K562 (cell line): ENCODE results near the gene FAM149B1. TPM values are rescaled to one million over a fixed set of nuclear protein-coding genes. Genes with fewer than 3 reads are reported as not detected.

Source experiments
- ATAC-seq: fragments of 200-7000 bp; cut with Tn5 transposase; 3 replicates; pipeline ENCODE4 v1.9.1; 2020; ENCODE audit warnings: moderate library complexity
- BruUV-seq: library from RNA; stranded (reverse); fragments of 400-500 nt; replicated peaks from 2 replicates; lab custom pipeline; 2021; lab: Mats Ljungman, UMichigan
- CTCF ChIA-PET: fragments of 300-600 bp; formaldehyde crosslinking; extraction: SDS; loops from one replicate; lab custom pipeline; 2021; ENCODE audit warnings: low intra/inter-chr PET ratio; lab: Yijun Ruan, JAX
- POLR2A ChIA-PET: fragments of 300-600, 350-650 bp; sonication (Branson Sonifier 250); formaldehyde crosslinking; extraction: SDS; loops from one replicate; lab custom pipeline; 2021; ENCODE audit warnings: antibody characterized with exemption, inconsistent platforms; lab: Yijun Ruan, JAX
- DNase-seq, 4 experiments: peaks; one replicate each; pipeline versions ENCODE4 v3.0.0 to v3.0.0-alpha.2; 2011 to 2018; ENCODE audit warnings: low spot score in 3 of 4, mixed read lengths in 3 of 4; ENCODE audit errors: extremely low read depth in 1 of 4
- FAIRE-seq: peaks from 2 replicates; lab custom pipeline; 2011; peaks lifted over from hg19 to GRCh38; lab: Jason Lieb, UNC
- H2AFZ ChIP-seq: 2 replicates; pipeline ENCODE4 v1.6.0; 2011; ENCODE audit warnings: low read depth, low read length, control low read depth, inconsistent platforms
- H3K27ac ChIP-seq: fragments of 200-600 bp; 3 replicates; pipeline ENCODE4 v1.8.0; 2011; ENCODE audit warnings: low read depth, mild to moderate bottlenecking, control low read depth, inconsistent platforms, low read length, moderate library complexity, mixed read lengths; ENCODE audit errors: extremely low read depth
- H3K27me3 ChIP-seq, 2 experiments: fragments of 300-600 bp in 1 of 2; 2 replicates in 1 of 2; 3 replicates in 1 of 2; pipeline versions ENCODE4 v1.6.0 to v1.8.0; 2011; ENCODE audit warnings: inconsistent platforms in 2 of 2, low read length in 2 of 2, mild to moderate bottlenecking in 1 of 2, mixed read lengths in 1 of 2, moderate library complexity in 1 of 2; ENCODE audit not compliant: control insufficient read depth in 2 of 2, insufficient read depth in 2 of 2
- H3K36me3 ChIP-seq: fragments of 300-600 bp; 3 replicates; pipeline ENCODE4 v1.8.0; 2011; ENCODE audit warnings: mild to moderate bottlenecking, low read length, inconsistent platforms; ENCODE audit not compliant: control insufficient read depth, insufficient read depth
- H3K4me1 ChIP-seq, 2 experiments: fragments of 200-600 bp in 1 of 2; replicated peaks in 1 of 2; 2 replicates in 1 of 2; 3 replicates in 1 of 2; pipeline versions ENCODE4 v1.5.1 to v1.8.0; 2011; ENCODE audit warnings: inconsistent platforms in 2 of 2, low read length in 2 of 2, mild to moderate bottlenecking in 1 of 2, mixed read lengths in 1 of 2, moderate library complexity in 1 of 2; ENCODE audit not compliant: control insufficient read depth in 2 of 2, insufficient read depth in 2 of 2
- H3K4me2 ChIP-seq: 2 replicates; pipeline ENCODE4 v1.6.1; 2011; ENCODE audit warnings: low read length, control low read depth, inconsistent platforms, mixed read lengths; ENCODE audit not compliant: insufficient read depth
- H3K4me3 ChIP-seq: fragments of 200-600 bp; sonication (generic), shearing (Covaris generic); 2 replicates; pipeline ENCODE4 v1.5.1; 2016; ENCODE audit warnings: control low read depth, inconsistent platforms
- H3K79me2 ChIP-seq: fragments of 200-600 bp; 3 replicates; pipeline ENCODE4 v1.8.0; 2011; ENCODE audit warnings: low read length, inconsistent platforms; ENCODE audit not compliant: control insufficient read depth, insufficient read depth
- H3K9ac ChIP-seq, 2 experiments: 2 replicates each; pipeline versions ENCODE4 v1.6.0 to v1.6.1; 2011; ENCODE audit warnings: low read depth in 2 of 2, low read length in 2 of 2, control low read depth in 1 of 2, inconsistent platforms in 1 of 2, mild to moderate bottlenecking in 1 of 2, mixed read lengths in 1 of 2; ENCODE audit not compliant: insufficient read depth in 1 of 2
- H3K9me1 ChIP-seq: one replicate; pipeline ENCODE4 v1.6.0; 2011; ENCODE audit warnings: inconsistent platforms, mild to moderate bottlenecking, low read length, moderate library complexity; ENCODE audit not compliant: control insufficient read depth, insufficient read depth
- H3K9me3 ChIP-seq: replicated peaks from 2 replicates; pipeline ENCODE4 v1.5.1; 2011; ENCODE audit warnings: low read depth, low read length, inconsistent platforms; ENCODE audit not compliant: control insufficient read depth, insufficient read depth
- H4K20me1 ChIP-seq: replicated peaks from 2 replicates; pipeline ENCODE4 v1.6.1; 2011; ENCODE audit warnings: low read length, inconsistent platforms, mixed read lengths; ENCODE audit not compliant: control insufficient read depth, insufficient read depth
- JUN ChIP-seq, 2 experiments: sonication (generic) in 1 of 2; formaldehyde crosslinking in 1 of 2; IDR thresholded peaks; 2 replicates each; pipeline versions ENCODE4 v1.6.1 to v1.8.0; 2012 to 2022; ENCODE audit warnings: borderline replicate concordance in 2 of 2, mild to moderate bottlenecking in 2 of 2, improper control_type of control experiment in 1 of 2, low read depth in 1 of 2, low read length in 1 of 2, missing genetic modification reagents in 1 of 2
- KLF6 ChIP-seq: fragments of 250-450 bp; sonication (Bioruptor Pico); IDR thresholded peaks from 2 replicates; pipeline ENCODE4 v1.4.0; 2020; ENCODE audit warnings: mild to moderate bottlenecking, moderate library complexity, borderline replicate concordance
- NUFIP1 ChIP-seq: fragments of 450-650 bp; IDR thresholded peaks from 2 replicates; pipeline ENCODE4 v1.6.1; 2018; ENCODE audit not compliant: partially characterized antibody
- ZKSCAN8 ChIP-seq: fragments of 200-800 bp; sonication (Bioruptor generic); IDR thresholded peaks from 2 replicates; pipeline ENCODE4 v1.6.1; 2016; ENCODE audit warnings: missing genetic modification characterization, missing compliant biosample characterization
- ZNF507 ChIP-seq: conservative IDR thresholded peaks from 2 replicates; pipeline ENCODE4 v1.6.1; 2017; ENCODE audit warnings: missing genetic modification characterization, missing compliant biosample characterization
- ZNF707 ChIP-seq: fragments of 250-450 bp; sonication (Bioruptor Pico); conservative IDR thresholded peaks from 2 replicates; pipeline ENCODE4 v1.8.0; 2022; ENCODE audit warnings: inconsistent platforms, mild to moderate bottlenecking, moderate library complexity
- WGBS: fragments of 100-300 bp; shearing (Covaris generic); methylation state at CpG from one replicate; pipeline ENCODE4 v1.1.6; 2016; ENCODE audit warnings: low coverage, mixed read lengths; ENCODE audit not compliant: insufficient coverage; ENCODE audit errors: missing lambda C conversion rate; 5-methylcytosine and 5-hydroxymethylcytosine counted together
- in situ Hi-C: fragments of 300-500 bp; cut with MboI; formaldehyde crosslinking; loops from 4 replicates; pipeline ENCODE4 v1.15.0; 2018; ENCODE audit warnings: inconsistent platforms, mixed read lengths
- intact Hi-C: fragments of 100-400 bp; cut with micrococcal nuclease; formaldehyde crosslinking; loops from 2 replicates; pipeline ENCODE4 v1.14.2; 2022
- polyA plus RNA-seq, 8 experiments: library from polyadenylated mRNA; depleted of rRNA in 4 of 8; stranded (reverse) in 5 of 8; unstranded in 3 of 8; fragments of >200 nt; fragmentation: Nextera tagmentation in 2 of 8; fragmentation: Illumina TruSeq in 1 of 8; extraction: Ambion mirVana in 2 of 8; extraction: Trizol in 1 of 8; gene quantifications; 2 replicates each; pipeline versions ENCODE4 v1.2.1 to v1.2.3, GENCODE V29; 2011 to 2014; ENCODE audit warnings: inconsistent platforms in 1 of 8, missing spikeins in 1 of 8
- total RNA-seq, 7 experiments: library from RNA; depleted of rRNA in 6 of 7; stranded (reverse); fragments of >200 nt in 6 of 7; fragmentation: Illumina TruSeq in 2 of 7; extraction: Trizol in 2 of 7; gene quantifications; 2 replicates each; pipeline versions ENCODE4 v1.2.1 to v1.2.3, GENCODE V29; 2011 to 2021; ENCODE audit warnings: low replicate concordance in 1 of 7
- TF ChIP-seq, protein P1 (sequence below): sonication (generic); formaldehyde crosslinking; IDR thresholded peaks from 2 replicates; pipeline ENCODE4 v1.8.0; 2022; ENCODE audit warnings: mild to moderate bottlenecking, missing genetic modification reagents
- TF ChIP-seq, protein P2 (sequence below): fragments of 450-650 bp; IDR thresholded peaks from 2 replicates; pipeline ENCODE4 v1.6.1; 2018; ENCODE audit not compliant: partially characterized antibody

The FAM149B1 gene
- total and polyA plus RNA-seq, 9 of the 15 experiments (the other 6 are each of a cell fraction or from before 2014, with no cell fraction given) = 4.2 to 18.5 (median 9.3) TPM

DNA sequence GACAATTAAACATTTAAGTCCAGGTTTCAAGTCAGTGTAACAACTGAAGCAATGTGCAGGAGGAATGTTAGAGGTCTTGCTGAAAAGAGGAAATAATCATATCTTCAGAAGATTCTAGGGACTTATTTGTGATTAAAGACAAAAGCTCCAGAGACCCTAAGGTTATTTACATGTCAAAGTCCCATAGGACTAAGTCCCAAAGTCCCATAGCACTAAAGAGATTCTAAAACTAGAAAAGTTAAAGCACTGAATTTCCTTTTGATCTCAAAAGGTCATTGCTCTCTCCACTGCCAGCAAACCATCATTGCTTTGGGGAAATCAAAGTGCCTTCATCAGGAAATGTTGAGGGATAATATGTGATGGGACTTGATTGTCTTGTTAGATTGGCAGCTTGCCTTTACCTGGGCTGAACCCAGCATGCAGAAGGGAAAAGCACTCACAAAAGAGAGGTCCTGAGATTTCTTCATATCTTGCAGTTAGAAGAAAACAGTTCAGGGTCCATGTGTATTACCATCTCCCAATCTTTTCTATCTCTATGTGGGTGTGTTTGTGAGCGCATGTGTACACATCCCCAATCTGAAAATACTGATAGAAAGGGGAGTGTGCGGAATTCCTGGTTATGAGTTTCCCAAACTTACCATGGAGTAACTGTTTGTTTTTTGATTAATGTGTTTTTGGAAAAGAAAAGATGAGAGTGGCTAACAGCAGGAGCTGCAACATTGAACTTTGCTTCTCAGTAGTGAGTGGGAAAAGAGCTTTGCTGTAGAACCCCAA, 35.8 kb upstream of the FAM149B1 start:
- no peak overlapping the region for H3K4me2 ChIP-seq
- H3K9ac ChIP-seq = no peak overlapping the region
- H3K36me3 ChIP-seq = peaks cover 74% of the 10 kb centered on the region
- H3K79me2 ChIP-seq = no peaks in the 10 kb centered on the region; the same call in 2 of the 3 replicates
- H3K4me1 ChIP-seq = no peaks in the 10 kb centered on the region
- H4K20me1 ChIP-seq = no peaks in the 10 kb centered on the region
- no peaks in the 10 kb centered on the region for H3K9me3 ChIP-seq
- in situ Hi-C loops = no loop called here
- CTCF ChIA-PET = no interaction called here
- TF ChIP-seq NUFIP1 (no peak), KLF6 (no peak), ZNF707 (CRISPR knock-in tag) (no peak), JUN (IDR thresholded peaks at IDR 0.05; ENCODE audit: borderline replicate concordance, low read depth, low read length) (no peak), JUN (CRISPR knock-in tag; IDR thresholded peaks at IDR 0.05; ENCODE audit: borderline replicate concordance) (no peak), ZKSCAN8 (no peak), ZNF507 (tag) (no peak)
- TF ChIP-seq, protein P1, sequence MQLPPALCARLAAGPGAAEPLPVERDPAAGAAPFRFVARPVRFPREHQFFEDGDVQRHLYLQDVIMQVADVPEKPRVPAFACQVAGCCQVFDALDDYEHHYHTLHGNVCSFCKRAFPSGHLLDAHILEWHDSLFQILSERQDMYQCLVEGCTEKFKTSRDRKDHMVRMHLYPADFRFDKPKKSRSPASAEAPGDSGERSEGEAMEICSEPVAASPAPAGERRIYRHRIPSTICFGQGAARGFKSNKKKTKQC (CRISPR knock-in tag) = no peak
- TF ChIP-seq, protein P2, sequence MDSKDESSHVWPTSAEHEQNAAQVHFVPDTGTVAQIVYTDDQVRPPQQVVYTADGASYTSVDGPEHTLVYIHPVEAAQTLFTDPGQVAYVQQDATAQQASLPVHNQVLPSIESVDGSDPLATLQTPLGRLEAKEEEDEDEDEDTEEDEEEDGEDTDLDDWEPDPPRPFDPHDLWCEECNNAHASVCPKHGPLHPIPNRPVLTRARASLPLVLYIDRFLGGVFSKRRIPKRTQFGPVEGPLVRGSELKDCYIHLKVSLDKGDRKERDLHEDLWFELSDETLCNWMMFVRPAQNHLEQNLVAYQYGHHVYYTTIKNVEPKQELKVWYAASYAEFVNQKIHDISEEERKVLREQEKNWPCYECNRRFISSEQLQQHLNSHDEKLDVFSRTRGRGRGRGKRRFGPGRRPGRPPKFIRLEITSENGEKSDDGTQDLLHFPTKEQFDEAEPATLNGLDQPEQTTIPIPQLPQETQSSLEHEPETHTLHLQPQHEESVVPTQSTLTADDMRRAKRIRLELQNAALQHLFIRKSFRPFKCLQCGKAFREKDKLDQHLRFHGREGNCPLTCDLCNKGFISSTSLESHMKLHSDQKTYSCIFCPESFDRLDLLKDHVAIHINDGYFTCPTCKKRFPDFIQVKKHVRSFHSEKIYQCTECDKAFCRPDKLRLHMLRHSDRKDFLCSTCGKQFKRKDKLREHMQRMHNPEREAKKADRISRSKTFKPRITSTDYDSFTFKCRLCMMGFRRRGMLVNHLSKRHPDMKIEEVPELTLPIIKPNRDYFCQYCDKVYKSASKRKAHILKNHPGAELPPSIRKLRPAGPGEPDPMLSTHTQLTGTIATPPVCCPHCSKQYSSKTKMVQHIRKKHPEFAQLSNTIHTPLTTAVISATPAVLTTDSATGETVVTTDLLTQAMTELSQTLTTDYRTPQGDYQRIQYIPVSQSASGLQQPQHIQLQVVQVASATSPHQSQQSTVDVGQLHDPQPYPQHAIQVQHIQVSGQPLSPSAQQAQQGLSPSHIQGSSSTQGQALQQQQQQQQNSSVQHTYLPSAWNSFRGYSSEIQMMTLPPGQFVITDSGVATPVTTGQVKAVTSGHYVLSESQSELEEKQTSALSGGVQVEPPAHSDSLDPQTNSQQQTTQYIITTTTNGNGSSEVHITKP = no peak
- POLR2A ChIA-PET = interaction anchor here (1.4 to 2.9 kb wide), 2 partner anchors 10 to 36 kb away, joined by 4 to 9 read pairs; partner anchors contain the start of gene P4HA1
- no peak overlapping the region for H3K27ac ChIP-seq
- no TSS peak for BruUV-seq
- ATAC-seq (no peak), DNase-seq (no peak), FAIRE-seq (no peak)
- WGBS = 100% methylated on average over 2 of the region's 2 CpGs
- intact Hi-C loops = no loop called here
- H2AFZ ChIP-seq = no peak overlapping the region
- no peak overlapping the region for H3K4me3 ChIP-seq
- no peaks in the 10 kb centered on the region for H3K27me3 ChIP-seq
- no peaks in the 10 kb centered on the region for H3K9me1 ChIP-seq
